Esophagus muscularis mucosa (tissue), 4 donors: Measurements from ENCODE around the gene TMEM131. TPM values are rescaled to one million over a fixed set of nuclear protein-coding genes. Genes with fewer than 3 reads are reported as not detected.

Experiments
- DNase-seq: peaks from one replicate; pipeline ENCODE4 v3.0.0-alpha.2; 2017; ENCODE audit errors: extremely low spot score
- H3K27ac ChIP-seq, 4 donors: fragments of 200-600 bp; sonication (generic); replicated peaks in 1 of 4; 1 replicate in 3 of 4; 2 replicates in 1 of 4; pipeline ENCODE4 v1.5.1; 2016 to 2019; ENCODE audit warnings: mild to moderate bottlenecking in 1 of 4
- H3K27me3 ChIP-seq, 4 donors: fragments of 200-600 bp; sonication (generic); one replicate each; pipeline versions ENCODE4 v1.5.1 to v1.6.0; 2016 to 2019
- H3K36me3 ChIP-seq, 4 donors: fragments of 200-600 bp; sonication (generic); one replicate each; pipeline ENCODE4 v1.5.1; 2016 to 2019
- H3K4me1 ChIP-seq, 4 donors: fragments of 200-600 bp; sonication (generic); one replicate each; pipeline ENCODE4 v1.5.1; 2016 to 2019
- H3K4me3 ChIP-seq, 4 donors: fragments of 200-600 bp; sonication (generic); 1 replicate in 2 of 4; 2 replicates in 2 of 4; pipeline ENCODE4 v1.5.1; 2016 to 2019; ENCODE audit warnings: mild to moderate bottlenecking in 4 of 4, moderate library complexity in 1 of 4
- H3K9me3 ChIP-seq, 4 donors: fragments of 200-600 bp; sonication (generic); 1 replicate in 3 of 4; 2 replicates in 1 of 4; pipeline ENCODE4 v1.5.1; 2016 to 2019
- EP300 ChIP-seq: sonication (generic); formaldehyde crosslinking; IDR thresholded peaks from one replicate; pipeline ENCODE4 v1.6.1; 2017; ENCODE audit warnings: antibody characterized with exemption
- POLR2A ChIP-seq: fragments of 450-650 bp; IDR thresholded peaks from one replicate; pipeline ENCODE4 v1.6.1; 2017; ENCODE audit warnings: antibody characterized with exemption, moderate library complexity, mild to moderate bottlenecking, low read depth
- POLR2AphosphoS5 ChIP-seq, 2 donors: sonication (generic); formaldehyde crosslinking; IDR thresholded peaks; one replicate each; pipeline ENCODE4 v1.6.1; 2017; ENCODE audit warnings: antibody characterized with exemption in 2 of 2
- WGBS: methylation state at CpG from one replicate; pipeline ENCODE4 v1.1.5; 2018; 5-methylcytosine and 5-hydroxymethylcytosine counted together
- intact Hi-C: fragments of 100-400 bp; cut with DNase I; formaldehyde crosslinking; loops from one replicate; pipeline ENCODE4 v1.15.1; 2023
- total RNA-seq, 4 donors: library from RNA; depleted of rRNA; stranded (reverse); fragments of >200 nt; gene quantifications; one replicate each; pipeline versions ENCODE4 v1.1.0 to v1.2.1, GENCODE V29; 2016
- TF ChIP-seq, protein P1 (sequence below), 3 experiments: fragments of 200-600 bp in 2 of 3; fragments of 450-650 bp in 1 of 3; sonication (generic) in 2 of 3; IDR thresholded peaks; one replicate each; pipeline ENCODE4 v1.5.1; 2017 to 2019; ENCODE audit warnings: antibody characterized with exemption in 3 of 3, mild to moderate bottlenecking in 2 of 3, moderate library complexity in 1 of 3

TMEM131 gene
- total RNA-seq, 4 donors from 2014 or later: 23.9 to 34.1 (median 26.5) TPM

DNA sequence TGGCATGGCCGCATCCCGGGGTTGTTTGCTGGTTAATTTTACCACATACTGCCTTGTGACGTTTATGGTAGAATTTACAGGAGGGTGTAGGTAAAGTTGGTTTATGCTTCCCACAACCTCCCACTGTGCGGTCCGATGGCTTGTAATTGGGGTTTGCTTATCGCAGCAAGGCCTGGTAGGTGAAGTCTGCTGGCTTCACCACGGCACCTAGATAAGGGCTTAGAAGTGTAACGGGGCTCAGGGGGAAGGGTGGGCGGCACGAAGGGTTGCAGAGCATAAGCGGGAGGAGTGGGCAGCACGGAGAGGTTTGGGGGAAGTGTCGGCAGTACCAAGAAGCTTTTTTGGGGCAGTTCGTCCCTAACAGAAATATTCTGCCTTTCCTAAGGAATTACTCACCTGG, 39.0 kb upstream of the TMEM131 start:
- no peaks in the 10 kb centered on the region for H3K36me3 ChIP-seq
- intact Hi-C loops: no loop called here

DNA sequence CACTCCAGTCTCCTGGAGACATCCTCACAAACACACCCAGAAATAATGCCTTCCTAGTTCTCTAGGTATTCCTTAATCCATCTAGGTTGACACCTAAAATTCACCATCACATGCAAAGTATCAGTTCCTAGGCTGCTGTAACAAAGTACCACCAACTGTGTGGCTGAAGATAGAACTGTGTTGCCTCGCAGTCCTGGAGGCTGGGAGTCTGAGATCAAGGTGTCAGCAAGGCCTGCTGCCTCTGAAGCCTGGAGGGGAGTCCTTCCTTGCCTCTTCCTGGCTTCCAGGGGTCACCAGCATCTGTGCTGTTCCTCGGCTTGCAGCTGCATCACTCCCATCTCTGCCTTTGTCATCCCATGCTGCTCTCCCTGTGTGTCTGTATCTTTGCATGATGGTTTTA, 36.3 kb upstream of the TMEM131 start:
- H3K36me3 ChIP-seq: no peaks in the 10 kb centered on the region
- 83% methylated on average over 2 of the region's 2 CpGs for WGBS
- TF ChIP-seq, protein P1, sequence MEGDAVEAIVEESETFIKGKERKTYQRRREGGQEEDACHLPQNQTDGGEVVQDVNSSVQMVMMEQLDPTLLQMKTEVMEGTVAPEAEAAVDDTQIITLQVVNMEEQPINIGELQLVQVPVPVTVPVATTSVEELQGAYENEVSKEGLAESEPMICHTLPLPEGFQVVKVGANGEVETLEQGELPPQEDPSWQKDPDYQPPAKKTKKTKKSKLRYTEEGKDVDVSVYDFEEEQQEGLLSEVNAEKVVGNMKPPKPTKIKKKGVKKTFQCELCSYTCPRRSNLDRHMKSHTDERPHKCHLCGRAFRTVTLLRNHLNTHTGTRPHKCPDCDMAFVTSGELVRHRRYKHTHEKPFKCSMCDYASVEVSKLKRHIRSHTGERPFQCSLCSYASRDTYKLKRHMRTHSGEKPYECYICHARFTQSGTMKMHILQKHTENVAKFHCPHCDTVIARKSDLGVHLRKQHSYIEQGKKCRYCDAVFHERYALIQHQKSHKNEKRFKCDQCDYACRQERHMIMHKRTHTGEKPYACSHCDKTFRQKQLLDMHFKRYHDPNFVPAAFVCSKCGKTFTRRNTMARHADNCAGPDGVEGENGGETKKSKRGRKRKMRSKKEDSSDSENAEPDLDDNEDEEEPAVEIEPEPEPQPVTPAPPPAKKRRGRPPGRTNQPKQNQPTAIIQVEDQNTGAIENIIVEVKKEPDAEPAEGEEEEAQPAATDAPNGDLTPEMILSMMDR (IDR thresholded peaks at IDR 0.05): no peak
- TF ChIP-seq POLR2AphosphoS5 (IDR thresholded peaks at IDR 0.05) (no peak), POLR2A (no peak), EP300 (no peak)

More for the DNA sequence above, 39.0 kb upstream of the TMEM131 start:
- no peak for DNase-seq
- no peak for TF ChIP-seq EP300
- TF ChIP-seq POLR2AphosphoS5 (IDR thresholded peaks at IDR 0.05): no peak
- TF ChIP-seq POLR2A: no peak
- TF ChIP-seq, protein P1 (IDR thresholded peaks at IDR 0.05): no peak
- H3K9me3 ChIP-seq: no peaks in the 10 kb centered on the region
- H3K27ac ChIP-seq: no peak overlapping the region
- H3K4me3 ChIP-seq: no peak overlapping the region
- H3K4me1 ChIP-seq: peaks cover 11 to 26% (median 23%) of the 10 kb centered on the region in 4 donors
- H3K27me3 ChIP-seq: no peaks in the 10 kb centered on the region
- WGBS: 87% methylated on average over 14 of the region's 14 CpGs

DNA sequence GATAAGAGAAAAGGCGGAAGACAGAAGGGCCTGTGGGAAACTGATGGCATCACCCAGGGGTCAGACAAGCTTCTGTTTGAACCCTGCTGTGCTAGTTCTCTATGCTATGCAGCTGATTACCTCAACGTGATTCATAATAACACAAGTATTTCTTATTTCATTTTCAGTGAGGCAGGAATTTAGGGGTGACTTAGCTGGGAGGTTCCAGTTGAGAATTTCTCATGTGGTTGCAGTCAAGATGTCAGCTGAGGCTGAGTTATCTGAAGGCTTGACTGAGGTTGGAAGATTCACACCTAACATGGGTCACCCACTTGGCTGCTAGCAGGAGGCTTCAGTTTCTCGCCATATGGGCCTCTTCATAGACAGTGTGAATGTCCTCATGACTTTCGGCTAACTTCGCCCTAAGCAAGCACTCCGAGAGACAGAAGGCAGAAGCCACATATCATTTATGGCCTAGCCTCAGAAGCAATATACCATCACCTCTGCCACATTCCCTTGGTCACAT, 34.0 kb upstream of the TMEM131 start:
- TF ChIP-seq POLR2AphosphoS5 (IDR thresholded peaks at IDR 0.05): no peak
- TF ChIP-seq POLR2A: no peak
- TF ChIP-seq, protein P1 (IDR thresholded peaks at IDR 0.05): no peak
- TF ChIP-seq EP300: no peak
- no peaks in the 10 kb centered on the region for H3K36me3 ChIP-seq
- H3K9me3 ChIP-seq: no peaks in the 10 kb centered on the region
- H3K4me1 ChIP-seq: peaks cover 0 to 4% (median 0%) of the 10 kb centered on the region in 4 donors
- no peaks in the 10 kb centered on the region for H3K27me3 ChIP-seq
- H3K4me3 ChIP-seq: no peak overlapping the region
- DNase-seq: no peak
- intact Hi-C loops: no loop called here
- 96% methylated on average over 6 of the region's 6 CpGs for WGBS
- H3K27ac ChIP-seq: no peak overlapping the region

More for the DNA sequence above, 36.3 kb upstream of the TMEM131 start:
- DNase-seq: no peak
- Histone ChIP-seq H3K9me3 (no peaks in the 10 kb centered on the region), H3K27ac (no peak overlapping the region), H3K4me1 (peaks cover 3 to 9% (median 9%) of the 10 kb centered on the region in 4 donors), H3K4me3 (no peak overlapping the region), H3K27me3 (no peaks in the 10 kb centered on the region)
- intact Hi-C loops: no loop called here

DNA sequence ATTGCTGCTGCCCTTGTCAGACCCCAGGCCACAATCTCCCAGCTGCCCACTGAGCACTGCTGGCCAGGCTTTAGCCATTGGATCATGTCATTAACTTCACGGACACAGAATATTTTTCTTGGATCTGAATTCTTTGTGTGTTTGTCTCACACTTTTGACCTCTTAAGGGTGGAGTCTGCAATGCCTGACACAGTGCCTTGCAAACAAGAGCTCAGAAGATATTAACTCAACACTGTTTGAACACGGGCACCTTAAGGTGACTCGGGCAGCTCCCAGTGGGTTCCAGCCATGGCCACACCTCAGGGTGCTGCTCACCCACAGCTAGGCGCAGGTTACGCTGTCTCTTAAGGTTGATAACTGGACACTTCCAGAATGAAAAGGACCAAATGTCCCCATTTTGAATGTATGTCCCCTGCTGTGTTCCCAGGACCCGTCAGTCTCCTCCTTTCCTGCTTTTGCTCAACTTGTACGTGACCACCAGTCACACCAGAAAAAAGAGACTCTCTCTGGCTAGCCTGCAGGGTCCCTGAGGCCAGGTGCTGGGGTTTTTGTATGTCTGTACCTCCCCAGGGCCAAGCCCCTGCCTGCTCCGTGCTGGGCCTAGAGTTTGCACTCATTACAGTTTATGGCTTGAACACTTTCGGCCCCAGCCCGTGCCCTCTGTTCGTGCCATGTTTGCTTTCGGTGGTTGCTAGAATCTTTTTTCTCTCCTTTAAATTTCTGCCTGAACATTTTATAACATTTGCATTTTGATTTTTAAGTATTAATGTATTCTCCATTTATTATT, 33.4 kb upstream of the TMEM131 start:
- no peak overlapping the region for H3K27ac ChIP-seq
- H3K36me3 ChIP-seq: no peaks in the 10 kb centered on the region
- intact Hi-C loops: no loop called here
- WGBS: 86% methylated on average over 11 of the region's 12 CpGs
- no peak overlapping the region for H3K4me3 ChIP-seq
- TF ChIP-seq, protein P1 (IDR thresholded peaks at IDR 0.05): no peak
- no peak for TF ChIP-seq EP300
- TF ChIP-seq POLR2AphosphoS5 (IDR thresholded peaks at IDR 0.05): no peak
- no peak for TF ChIP-seq POLR2A
- no peaks in the 10 kb centered on the region for H3K27me3 ChIP-seq
- no peak for DNase-seq
- no peaks in the 10 kb centered on the region for H3K9me3 ChIP-seq
- H3K4me1 ChIP-seq: peaks cover 0 to 4% (median 0%) of the 10 kb centered on the region in 4 donors
